ENCODE measurements around the gene SMYD3. TPM values are rescaled to one million over a fixed set of nuclear protein-coding genes. Genes with fewer than 3 reads are reported as not detected.

Gene SMYD3
- total RNA-seq, 1 donor from 2014 or later: 0.32 TPM

- no peak overlapping the region for H3K27ac ChIP-seq
- intact Hi-C loops (cut with DNase I): no loop called here
- DNase-seq (ENCODE audit: low spot score in 2 of 2): no peak
- no peaks in the 10 kb centered on the region for H3K4me1 ChIP-seq
- H3K27me3 ChIP-seq: no peaks in the 10 kb centered on the region
- no peak overlapping the region for H3K4me3 ChIP-seq
- peaks cover 0 to 29% of the 10 kb centered on the region in 2 donors for H3K9me3 ChIP-seq
- no peak for TF ChIP-seq CTCF (IDR thresholded peaks at IDR 0.05)
- peaks cover 0 to 19% of the 10 kb centered on the region in 2 donors for H3K36me3 ChIP-seq
Measured at GRCh38 chr1:245752561-245752960, 754.5 kb downstream of the SMYD3 start.

- H3K4me3 ChIP-seq: no peak overlapping the region
- intact Hi-C loops (cut with DNase I): no loop called here
- TF ChIP-seq CTCF (IDR thresholded peaks at IDR 0.05): no peak
Measured at GRCh38 chr1:245751726-245752470, 755.2 kb downstream of the SMYD3 start.

GRCh38 chr1:245751116-245751515 lies 756.0 kb downstream of the SMYD3 start:
- peaks cover 0 to 19% of the 10 kb centered on the region in 2 donors for H3K36me3 ChIP-seq
- TF ChIP-seq CTCF (IDR thresholded peaks at IDR 0.05): no peak
- intact Hi-C loops (cut with DNase I): no loop called here
- no peak for DNase-seq (ENCODE audit: low spot score in 2 of 2)
- H3K4me3 ChIP-seq: no peak overlapping the region
- H3K9me3 ChIP-seq: peaks cover 4 to 37% of the 10 kb centered on the region in 2 donors
- H3K27ac ChIP-seq: no peak overlapping the region
- H3K4me1 ChIP-seq: no peaks in the 10 kb centered on the region
- no peaks in the 10 kb centered on the region for H3K27me3 ChIP-seq

More at GRCh38 chr1:245751726-245752470, 755.2 kb downstream of the SMYD3 start:
- Histone ChIP-seq H3K27me3 (no peaks in the 10 kb centered on the region), H3K27ac (no peak overlapping the region), H3K36me3 (peaks cover 0 to 19% of the 10 kb centered on the region in 2 donors), H3K4me1 (no peaks in the 10 kb centered on the region), H3K9me3 (peaks cover 0 to 29% of the 10 kb centered on the region in 2 donors)
- DNase-seq (ENCODE audit: low spot score in 2 of 2): no peak

- intact Hi-C loops (cut with DNase I): no loop called here
Measured at GRCh38 chr1:245750261-245750660, 756.8 kb downstream of the SMYD3 start.

GRCh38 chr1:245749053-245749452 lies 758.0 kb downstream of the SMYD3 start:
- H3K27ac ChIP-seq: no peak overlapping the region
- intact Hi-C loops (cut with DNase I): no loop called here
- H3K4me1 ChIP-seq: no peaks in the 10 kb centered on the region
- peaks cover 5 to 32% of the 10 kb centered on the region in 2 donors for H3K9me3 ChIP-seq
- DNase-seq (ENCODE audit: low spot score in 2 of 2): no peak
- no peaks in the 10 kb centered on the region for H3K27me3 ChIP-seq
- H3K36me3 ChIP-seq: peaks cover 0 to 19% of the 10 kb centered on the region in 2 donors
- TF ChIP-seq CTCF (IDR thresholded peaks at IDR 0.05): no peak
- no peak overlapping the region for H3K4me3 ChIP-seq

More at GRCh38 chr1:245750261-245750660, 756.8 kb downstream of the SMYD3 start:
- H3K36me3 ChIP-seq: peaks cover 0 to 19% of the 10 kb centered on the region in 2 donors
- TF ChIP-seq CTCF (IDR thresholded peaks at IDR 0.05): no peak
- DNase-seq (ENCODE audit: low spot score in 2 of 2): no peak
- peaks cover 5 to 34% of the 10 kb centered on the region in 2 donors for H3K9me3 ChIP-seq
- H3K4me1 ChIP-seq: no peaks in the 10 kb centered on the region
- H3K4me3 ChIP-seq: no peak overlapping the region
- no peaks in the 10 kb centered on the region for H3K27me3 ChIP-seq
- H3K27ac ChIP-seq: no peak overlapping the region
